ENCODE results near the gene SLIT3. TPM values are rescaled to one million over a fixed set of nuclear protein-coding genes. Genes with fewer than 3 reads are reported as not detected.

The SLIT3 gene
- total and polyA plus RNA-seq, 2 donors (not counting 3 experiments of a cell fraction or from before 2014, with no cell fraction given): 0.90 to 1.0 TPM

DNA sequence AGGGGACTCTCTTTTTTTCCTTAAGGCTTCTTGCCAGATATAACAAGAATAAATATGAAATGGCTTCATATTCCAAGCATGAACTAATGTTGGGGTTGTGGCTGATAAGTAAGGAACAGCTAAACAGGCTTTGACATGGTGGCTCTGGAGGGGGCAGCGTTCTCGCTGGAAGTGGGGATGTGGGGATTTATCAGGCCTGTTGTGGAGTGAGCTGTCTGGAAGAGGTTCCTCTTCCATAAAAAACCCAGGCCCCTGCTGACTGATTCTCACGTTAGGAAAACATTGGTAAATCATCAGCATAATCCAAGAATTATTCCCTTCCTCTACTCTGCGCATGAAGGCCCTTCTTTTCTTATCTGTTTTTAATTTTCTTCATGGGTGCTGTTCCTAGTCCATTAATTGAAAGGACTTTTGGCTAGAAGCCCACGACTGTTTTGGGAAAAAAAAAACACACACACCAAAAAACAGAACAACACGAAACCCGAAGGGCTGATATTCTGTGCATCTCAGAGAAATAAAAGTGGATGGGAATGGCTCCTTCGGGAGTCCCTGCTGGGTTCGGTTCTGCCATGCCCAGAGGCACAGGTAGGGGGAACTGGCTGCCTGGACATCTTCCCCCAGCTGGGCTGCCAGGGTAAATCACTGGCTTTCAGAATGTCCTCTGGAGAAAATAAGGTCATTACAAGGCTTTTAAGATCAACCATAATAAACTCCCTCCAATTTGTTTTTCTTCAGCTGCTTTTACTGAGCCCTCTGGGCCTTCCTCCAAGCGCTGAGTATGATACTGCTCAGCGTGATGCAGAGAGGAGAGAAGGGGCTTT, 297.0 kb downstream of the SLIT3 start:
- no peak for FAIRE-seq
- Histone ChIP-seq H3K27me3 (ENCODE audit: control insufficient read depth in 2 of 2, insufficient read depth in 2 of 2, low read length in 2 of 2) (peaks cover 2 to 3% of the 10 kb centered on the region in 2 experiments), H3K4me3 (replicated peaks in 1 of 3; ENCODE audit: insufficient read depth in 1 of 3, low read depth in 1 of 3, low read length in 3 of 3) (no peak overlapping the region), H3K9me1 (replicated peaks; ENCODE audit: control insufficient read depth, extremely low read depth, insufficient read depth, low read length) (no peaks in the 10 kb centered on the region), H4K20me1 (replicated peaks; ENCODE audit: control insufficient read depth, extremely low read depth, insufficient read depth, low read length) (no peaks in the 10 kb centered on the region), H3K4me2 (ENCODE audit: insufficient read depth, low read length) (no peak overlapping the region), H3K4me1 (ENCODE audit: control insufficient read depth, extremely low read depth, insufficient read depth, low read length) (no peaks in the 10 kb centered on the region), H3K79me2 (ENCODE audit: control insufficient read depth, insufficient read depth, low read length) (no peaks in the 10 kb centered on the region), H3K9ac (replicated peaks; ENCODE audit: extremely low read depth, insufficient read depth, low read length) (no peak overlapping the region), H3K36me3 (ENCODE audit: control insufficient read depth in 2 of 2, extremely low read depth in 1 of 2, insufficient read depth in 2 of 2, low read length in 2 of 2) (no peaks in the 10 kb centered on the region), H3K27ac (ENCODE audit: insufficient read depth, low read depth, low read length) (no peak overlapping the region), H2AFZ (ENCODE audit: low read depth, low read length) (no peak overlapping the region), H3K9me3 (replicated peaks; ENCODE audit: control insufficient read depth, insufficient read depth, low read length) (no peaks in the 10 kb centered on the region)
- TF ChIP-seq, protein P1, sequence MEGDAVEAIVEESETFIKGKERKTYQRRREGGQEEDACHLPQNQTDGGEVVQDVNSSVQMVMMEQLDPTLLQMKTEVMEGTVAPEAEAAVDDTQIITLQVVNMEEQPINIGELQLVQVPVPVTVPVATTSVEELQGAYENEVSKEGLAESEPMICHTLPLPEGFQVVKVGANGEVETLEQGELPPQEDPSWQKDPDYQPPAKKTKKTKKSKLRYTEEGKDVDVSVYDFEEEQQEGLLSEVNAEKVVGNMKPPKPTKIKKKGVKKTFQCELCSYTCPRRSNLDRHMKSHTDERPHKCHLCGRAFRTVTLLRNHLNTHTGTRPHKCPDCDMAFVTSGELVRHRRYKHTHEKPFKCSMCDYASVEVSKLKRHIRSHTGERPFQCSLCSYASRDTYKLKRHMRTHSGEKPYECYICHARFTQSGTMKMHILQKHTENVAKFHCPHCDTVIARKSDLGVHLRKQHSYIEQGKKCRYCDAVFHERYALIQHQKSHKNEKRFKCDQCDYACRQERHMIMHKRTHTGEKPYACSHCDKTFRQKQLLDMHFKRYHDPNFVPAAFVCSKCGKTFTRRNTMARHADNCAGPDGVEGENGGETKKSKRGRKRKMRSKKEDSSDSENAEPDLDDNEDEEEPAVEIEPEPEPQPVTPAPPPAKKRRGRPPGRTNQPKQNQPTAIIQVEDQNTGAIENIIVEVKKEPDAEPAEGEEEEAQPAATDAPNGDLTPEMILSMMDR (IDR thresholded peaks at IDR 0.05; ENCODE audit: extremely low read depth in 1 of 2, insufficient read depth in 1 of 2, low read depth in 1 of 2, low read length in 2 of 2): no peak
- TF ChIP-seq POLR2A (IDR thresholded peaks at IDR 0.05; ENCODE audit: low read depth, low read length): no peak
- ChIA-PET POLR2A (no interaction called here), CTCF (interaction anchor here (1.8 kb wide), 1 partner anchor 545 kb away, joined by 6 read pairs; no protein-coding TSS in a partner anchor)
- intact Hi-C loops (cut with micrococcal nuclease): no loop called here
- no TSS peak for BruUV-seq (replicated peaks)
- DNase-seq (ENCODE audit: low read depth, low spot score): no peak
- dilution Hi-C loops (cut with MboI; ENCODE audit: extremely low pct_ligation_motif_present, low sequenced_read_pairs): no loop called here

DNA sequence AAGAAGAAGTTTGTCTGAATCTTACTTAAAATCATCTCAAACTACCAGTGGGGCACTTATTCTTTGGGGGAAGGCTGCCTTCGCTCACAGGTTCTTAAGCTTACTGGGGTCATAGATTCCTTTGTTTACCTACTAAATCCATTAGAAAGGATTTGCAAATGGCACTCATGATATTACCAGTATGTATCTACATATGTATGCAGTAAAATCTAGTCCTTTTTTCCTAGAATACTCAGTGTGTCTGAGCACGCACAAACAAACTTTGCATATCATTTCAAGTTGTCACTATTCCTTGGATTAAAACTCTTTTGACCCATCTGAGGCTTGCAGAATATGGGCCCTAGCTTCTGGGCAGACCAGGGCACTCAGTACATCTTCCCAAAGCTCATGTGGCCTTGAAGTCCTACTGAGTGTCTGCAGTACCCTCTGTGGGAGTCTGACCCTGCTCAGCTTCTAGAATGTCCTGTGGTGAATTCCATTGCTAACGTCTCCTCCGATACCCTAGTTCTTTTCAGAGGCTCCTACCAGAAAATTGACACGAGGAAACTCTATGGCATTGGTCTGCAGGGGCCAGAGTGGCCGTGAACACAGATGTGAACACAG, 297.9 kb downstream of the SLIT3 start:
- no peaks in the 10 kb centered on the region for H3K4me1 ChIP-seq (ENCODE audit: control insufficient read depth, extremely low read depth, insufficient read depth, low read length)
- TF ChIP-seq JUN (IDR thresholded peaks at IDR 0.05; ENCODE audit: borderline replicate concordance, insufficient read depth, insufficient read length, low read depth) (no peak), POLR2AphosphoS5 (IDR thresholded peaks at IDR 0.05; ENCODE audit: insufficient read depth, low read depth, low read length) (no peak), FOS (IDR thresholded peaks at IDR 0.05; ENCODE audit: borderline replicate concordance, insufficient read depth, low read length) (no peak)
- no peak overlapping the region for H3K27ac ChIP-seq (ENCODE audit: insufficient read depth, low read depth, low read length)
- no peak overlapping the region for H2AFZ ChIP-seq (ENCODE audit: low read depth, low read length)
- H3K27me3 ChIP-seq (ENCODE audit: control insufficient read depth in 2 of 2, insufficient read depth in 2 of 2, low read length in 2 of 2): peaks cover 2 to 3% of the 10 kb centered on the region in 2 experiments
- intact Hi-C loops (cut with micrococcal nuclease) (no loop called here), dilution Hi-C loops (cut with MboI; ENCODE audit: extremely low pct_ligation_motif_present, low sequenced_read_pairs) (no loop called here)
- no TSS peak for BruUV-seq (replicated peaks)
- DNase-seq (ENCODE audit: low read depth, low spot score) (no peak), FAIRE-seq (no peak)
- ChIA-PET CTCF (no interaction called here), POLR2A (no interaction called here)
- H3K79me2 ChIP-seq (ENCODE audit: control insufficient read depth, insufficient read depth, low read length): no peaks in the 10 kb centered on the region
- H3K4me3 ChIP-seq (replicated peaks in 1 of 3; ENCODE audit: insufficient read depth in 1 of 3, low read depth in 1 of 3, low read length in 3 of 3): no peak overlapping the region
- H3K36me3 ChIP-seq (ENCODE audit: control insufficient read depth in 2 of 2, extremely low read depth in 1 of 2, insufficient read depth in 2 of 2, low read length in 2 of 2): no peaks in the 10 kb centered on the region
- no peak overlapping the region for H3K4me2 ChIP-seq (ENCODE audit: insufficient read depth, low read length)
- no peaks in the 10 kb centered on the region for H3K9me3 ChIP-seq (replicated peaks; ENCODE audit: control insufficient read depth, insufficient read depth, low read length)
- H3K9ac ChIP-seq (replicated peaks; ENCODE audit: extremely low read depth, insufficient read depth, low read length): no peak overlapping the region
- H4K20me1 ChIP-seq (replicated peaks; ENCODE audit: control insufficient read depth, extremely low read depth, insufficient read depth, low read length): no peaks in the 10 kb centered on the region
- H3K9me1 ChIP-seq (replicated peaks; ENCODE audit: control insufficient read depth, extremely low read depth, insufficient read depth, low read length): no peaks in the 10 kb centered on the region
